HG03175 (cell line): ENCODE data around the gene CPVL.

Source experiments
- ATAC-seq: cut with Tn5 transposase; IDR thresholded peaks from one replicate; pipeline ENCODE4 v1.9.1; 2021; ENCODE audit warnings: mild to moderate bottlenecking, moderate library complexity; ENCODE audit not compliant: unreplicated experiment

Gene CPVL

GRCh38 chr7:29156907-29157452 is 10.6 kb upstream of the CPVL start:
- ATAC-seq, result no peak

- no peak for ATAC-seq
Observed at GRCh38 chr7:29154076-29154475, 7.7 kb upstream of the CPVL start.

GRCh38 chr7:29150856-29151255 is 4.5 kb upstream of the CPVL start:
- no peak for ATAC-seq

GRCh38 chr7:29149036-29149435 is 2.7 kb upstream of the CPVL start:
- no peak for ATAC-seq

GRCh38 chr7:29147821-29148220 is 1.5 kb upstream of the CPVL start:
- ATAC-seq, result no peak

- no peak for ATAC-seq
Observed at GRCh38 chr7:29146888-29147609, 712 bp upstream of the CPVL start.

- no peak for ATAC-seq
Observed at GRCh38 chr7:29145553-29146056, 732 bp downstream of the CPVL start.

- no peak for ATAC-seq
Observed at GRCh38 chr7:29143751-29144150, 2.6 kb downstream of the CPVL start.

- ATAC-seq, result no peak
Observed at GRCh38 chr7:29142021-29142727, 4.2 kb downstream of the CPVL start.

GRCh38 chr7:29140873-29141468 is 5.4 kb downstream of the CPVL start:
- no peak for ATAC-seq

- no peak for ATAC-seq
Observed at GRCh38 chr7:29139796-29140195, 6.5 kb downstream of the CPVL start.

GRCh38 chr7:29139191-29139590 is 7.1 kb downstream of the CPVL start:
- ATAC-seq, result no peak

GRCh38 chr7:29138588-29138987 is 7.7 kb downstream of the CPVL start:
- no peak for ATAC-seq

- no peak for ATAC-seq
Observed at GRCh38 chr7:29135846-29136245, 10.5 kb downstream of the CPVL start.

GRCh38 chr7:29132980-29133379 is 13.4 kb downstream of the CPVL start:
- ATAC-seq, result no peak

- ATAC-seq, result no peak
Observed at GRCh38 chr7:29131678-29132077, 14.7 kb downstream of the CPVL start.

- no peak for ATAC-seq
Observed at GRCh38 chr7:29130096-29130495, 16.2 kb downstream of the CPVL start.

GRCh38 chr7:29127527-29127926 is 18.8 kb downstream of the CPVL start:
- no peak for ATAC-seq

GRCh38 chr7:29126804-29127203 is 19.5 kb downstream of the CPVL start:
- ATAC-seq, result no peak

GRCh38 chr7:29123626-29124190 is 22.6 kb downstream of the CPVL start:
- no peak for ATAC-seq

- ATAC-seq, result no peak
Observed at GRCh38 chr7:29122759-29123158, 23.6 kb downstream of the CPVL start.
